Measurements from ENCODE around the gene PGF. TPM values are rescaled to one million over a fixed set of nuclear protein-coding genes. Genes with fewer than 3 reads are reported as not detected.
A peak's percentile ranks its signal among the peaks of the same experiment; 100 is the strongest.

PGF gene
- total and polyA plus RNA-seq, 2 of the 13 experiments (the other 11 are each of a cell fraction or from before 2014, with no cell fraction given): 10.7 to 27.5 TPM

GRCh38 chr14:74951443-74952179 is 3.8 kb downstream of the PGF start (continued):
- TF ChIP-seq, protein P1, sequence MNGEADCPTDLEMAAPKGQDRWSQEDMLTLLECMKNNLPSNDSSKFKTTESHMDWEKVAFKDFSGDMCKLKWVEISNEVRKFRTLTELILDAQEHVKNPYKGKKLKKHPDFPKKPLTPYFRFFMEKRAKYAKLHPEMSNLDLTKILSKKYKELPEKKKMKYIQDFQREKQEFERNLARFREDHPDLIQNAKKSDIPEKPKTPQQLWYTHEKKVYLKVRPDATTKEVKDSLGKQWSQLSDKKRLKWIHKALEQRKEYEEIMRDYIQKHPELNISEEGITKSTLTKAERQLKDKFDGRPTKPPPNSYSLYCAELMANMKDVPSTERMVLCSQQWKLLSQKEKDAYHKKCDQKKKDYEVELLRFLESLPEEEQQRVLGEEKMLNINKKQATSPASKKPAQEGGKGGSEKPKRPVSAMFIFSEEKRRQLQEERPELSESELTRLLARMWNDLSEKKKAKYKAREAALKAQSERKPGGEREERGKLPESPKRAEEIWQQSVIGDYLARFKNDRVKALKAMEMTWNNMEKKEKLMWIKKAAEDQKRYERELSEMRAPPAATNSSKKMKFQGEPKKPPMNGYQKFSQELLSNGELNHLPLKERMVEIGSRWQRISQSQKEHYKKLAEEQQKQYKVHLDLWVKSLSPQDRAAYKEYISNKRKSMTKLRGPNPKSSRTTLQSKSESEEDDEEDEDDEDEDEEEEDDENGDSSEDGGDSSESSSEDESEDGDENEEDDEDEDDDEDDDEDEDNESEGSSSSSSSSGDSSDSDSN (CRISPR knock-in tag; IDR thresholded peaks at IDR 0.05): 0 out of 2 replicates have a peak, but pooled peaks have one; percentile 12
- TF ChIP-seq ZNF292 (CRISPR knock-in tag; IDR thresholded peaks at IDR 0.05; ENCODE audit: borderline replicate concordance, low read depth) (no peak), ZNF256 (CRISPR knock-in tag; conservative IDR thresholded peaks at IDR 0.05) (no peak), ZNF891 (CRISPR knock-in tag; IDR thresholded peaks at IDR 0.05) (0 out of 2 replicates have a peak, but pooled peaks have one; percentile 48), ZNF335 (CRISPR knock-in tag; IDR thresholded peaks at IDR 0.05) (0 out of 2 replicates have a peak, but pooled peaks have one; percentile 4), MEF2D (CRISPR knock-in tag; IDR thresholded peaks at IDR 0.05) (0 out of 2 replicates have a peak, but pooled peaks have one; percentile 6), ZNF296 (CRISPR knock-in tag; conservative IDR thresholded peaks at IDR 0.05) (peak; percentile 43; the same call in 1 of the 2 replicates), ETV5 (CRISPR knock-in tag; IDR thresholded peaks at IDR 0.05; ENCODE audit: borderline replicate concordance) (peak; percentile 83; the same call in 1 of the 2 replicates), ZNF547 (CRISPR knock-in tag; IDR thresholded peaks at IDR 0.05) (peak; percentile 11; the same call in 1 of the 2 replicates), ZNF260 (CRISPR knock-in tag; IDR thresholded peaks at IDR 0.05; ENCODE audit: borderline replicate concordance, low read depth) (no peak), GABPA (IDR thresholded peaks at IDR 0.05; ENCODE audit: low read depth, low read length) (no peak), GABPA (CRISPR knock-in tag; IDR thresholded peaks at IDR 0.05; ENCODE audit: low read depth) (peak; percentile 79), ZBTB40 (IDR thresholded peaks at IDR 0.05) (no peak), ZBTB40 (CRISPR knock-in tag; IDR thresholded peaks at IDR 0.05) (0 out of 2 replicates have a peak, but pooled peaks have one; percentile 38), ELF3 (CRISPR knock-in tag; IDR thresholded peaks at IDR 0.05) (peak; percentile 13; the same call in 1 of the 2 replicates), RAD21 (CRISPR knock-in tag; IDR thresholded peaks at IDR 0.05) (no peak)
- TF ChIP-seq, protein P2, sequence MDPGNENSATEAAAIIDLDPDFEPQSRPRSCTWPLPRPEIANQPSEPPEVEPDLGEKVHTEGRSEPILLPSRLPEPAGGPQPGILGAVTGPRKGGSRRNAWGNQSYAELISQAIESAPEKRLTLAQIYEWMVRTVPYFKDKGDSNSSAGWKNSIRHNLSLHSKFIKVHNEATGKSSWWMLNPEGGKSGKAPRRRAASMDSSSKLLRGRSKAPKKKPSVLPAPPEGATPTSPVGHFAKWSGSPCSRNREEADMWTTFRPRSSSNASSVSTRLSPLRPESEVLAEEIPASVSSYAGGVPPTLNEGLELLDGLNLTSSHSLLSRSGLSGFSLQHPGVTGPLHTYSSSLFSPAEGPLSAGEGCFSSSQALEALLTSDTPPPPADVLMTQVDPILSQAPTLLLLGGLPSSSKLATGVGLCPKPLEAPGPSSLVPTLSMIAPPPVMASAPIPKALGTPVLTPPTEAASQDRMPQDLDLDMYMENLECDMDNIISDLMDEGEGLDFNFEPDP (CRISPR knock-in tag; conservative IDR thresholded peaks at IDR 0.05): no peak
